Activated naive CD8-positive, alpha-beta T cell treated with anti-CD3 and anti-CD28 coated beads, Interleukin-2, amount 50 U/mL, for 24 hours (primary cell): Measurements from ENCODE around the gene LAMP2.
"Not testable (repeated sequence)": the region's sequence is repeated elsewhere in the genome, so short reads cannot be mapped to it uniquely, and the experiment has no call there.

Source experiments
- ATAC-seq: fragments of 150-1000 bp; cut with Tn5 transposase; one replicate; pipeline ENCODE4 v1.10.0; 2021
- DNase-seq: peaks from one replicate; pipeline ENCODE4 v3.0.0; 2021
- H3K27ac Mint-ChIP-seq: one replicate; pipeline ENCODE4 v1.8.0; 2021; ENCODE audit warnings: mild to moderate bottlenecking, mixed read lengths
- H3K27me3 Mint-ChIP-seq: one replicate; pipeline ENCODE4 v1.8.0; 2021; ENCODE audit warnings: mixed read lengths
- H3K36me3 Mint-ChIP-seq: one replicate; pipeline ENCODE4 v1.8.0; 2021; ENCODE audit warnings: low read depth, mixed read lengths
- H3K4me1 Mint-ChIP-seq: one replicate; pipeline ENCODE4 v1.8.0; 2021; ENCODE audit warnings: mixed read lengths
- H3K4me3 Mint-ChIP-seq: one replicate; pipeline ENCODE4 v1.8.0; 2021; ENCODE audit warnings: mild to moderate bottlenecking, moderate library complexity, mixed read lengths
- H3K9me3 Mint-ChIP-seq: one replicate; pipeline ENCODE4 v1.8.0; 2021; ENCODE audit warnings: mixed read lengths

LAMP2 gene

DNA sequence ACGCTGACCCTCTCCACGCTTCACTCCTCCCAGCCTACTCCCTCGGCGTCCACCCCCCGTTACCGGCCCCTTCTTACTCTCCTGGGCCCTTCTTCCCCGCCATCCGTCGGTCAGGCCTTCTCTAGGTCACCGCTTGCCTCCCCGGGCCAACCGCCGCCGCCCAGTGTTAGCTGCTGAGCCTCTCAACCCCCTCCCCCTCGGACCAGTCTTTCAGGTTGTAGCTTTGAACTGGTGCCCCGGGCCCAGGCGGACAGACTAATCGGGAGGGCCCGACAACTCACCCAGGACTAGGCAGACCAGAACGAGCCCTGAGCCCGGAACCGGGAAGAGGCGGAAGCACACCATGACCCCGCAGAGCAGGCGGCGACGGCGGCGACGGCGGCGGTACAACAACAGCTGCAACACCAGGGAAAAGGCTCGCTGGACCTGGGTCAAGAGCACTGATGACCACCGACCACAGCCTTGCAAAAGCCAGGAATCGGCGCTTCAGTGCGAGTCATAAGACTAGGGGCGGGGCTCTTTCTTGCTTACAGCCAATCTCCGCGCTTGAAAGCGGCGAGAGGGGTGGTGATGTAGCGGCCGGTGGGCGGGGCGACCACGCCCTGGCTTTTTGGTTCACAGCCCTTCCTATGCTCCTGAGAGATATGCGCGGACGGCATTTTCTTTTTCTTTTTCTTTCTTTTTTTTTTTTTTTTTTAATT lies at the start of gene LAMP2:
LAMP2 (minus strand) TSS at position 472 of the 701 bp plus-strand sequence; CDS start at position 345, 127 bp downstream.
- H3K27ac Mint-ChIP-seq, result peak within 1 kb of the TSS; percentile 92
- DNase-seq, result peak; percentile 79
- ATAC-seq, result peak; percentile 98
- peaks cover 29% of the 10 kb centered on the region for H3K4me1 Mint-ChIP-seq
- H3K4me3 Mint-ChIP-seq, result peak within 1 kb of the TSS; percentile 97
- H3K27me3 Mint-ChIP-seq, result no peaks in the 10 kb centered on the region
- no peaks in the 10 kb centered on the region for H3K9me3 Mint-ChIP-seq
- H3K36me3 Mint-ChIP-seq, result peaks cover 4% of the 10 kb centered on the region

GRCh38 chrX:120517936-120518335 lies 48.8 kb upstream of the LAMP2 start:
- no peak overlapping the region for H3K27ac Mint-ChIP-seq
- no peak for DNase-seq
- no peak overlapping the region for H3K4me3 Mint-ChIP-seq
- H3K27me3 Mint-ChIP-seq, result no peaks in the 10 kb centered on the region
- H3K4me1 Mint-ChIP-seq, result no peaks in the 10 kb centered on the region
- no peaks in the 10 kb centered on the region for H3K9me3 Mint-ChIP-seq
- peaks cover 2% of the 10 kb centered on the region for H3K36me3 Mint-ChIP-seq
- no peak for ATAC-seq

- no peaks in the 10 kb centered on the region for H3K27me3 Mint-ChIP-seq
- H3K36me3 Mint-ChIP-seq, result peaks cover 2% of the 10 kb centered on the region
- DNase-seq (no peak), ATAC-seq (no peak)
- H3K4me1 Mint-ChIP-seq, result no peaks in the 10 kb centered on the region
- H3K4me3 Mint-ChIP-seq, result no peak overlapping the region
- no peaks in the 10 kb centered on the region for H3K9me3 Mint-ChIP-seq
- no peak overlapping the region for H3K27ac Mint-ChIP-seq
These were observed 45.1 kb upstream of the LAMP2 start for GRCh38 chrX:120514236-120514635.

DNA sequence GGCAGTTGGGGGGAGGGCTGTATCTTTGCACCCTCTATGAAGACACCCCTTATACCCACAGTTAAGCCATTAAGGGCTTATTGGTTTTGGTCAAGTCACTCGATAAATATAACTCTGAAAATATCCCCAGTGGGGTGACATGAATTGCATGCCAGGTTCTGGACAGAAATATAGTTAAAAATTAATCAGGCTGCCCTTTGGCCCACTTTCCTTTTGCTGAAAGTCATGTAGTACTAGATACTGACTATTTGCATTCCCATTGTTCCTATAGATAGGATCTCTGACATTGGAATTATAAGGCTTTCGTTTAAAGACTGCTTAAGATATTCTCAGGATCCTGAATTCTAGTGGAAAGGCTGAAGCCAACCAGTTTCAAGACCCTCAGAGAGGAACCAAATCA lies 43.5 kb upstream of the LAMP2 start:
- DNase-seq (no peak), ATAC-seq (no peak)
- H3K9me3 Mint-ChIP-seq, result no peaks in the 10 kb centered on the region
- no peaks in the 10 kb centered on the region for H3K4me1 Mint-ChIP-seq
- H3K27me3 Mint-ChIP-seq, result no peaks in the 10 kb centered on the region
- H3K4me3 Mint-ChIP-seq, result no peak overlapping the region
- no peak overlapping the region for H3K27ac Mint-ChIP-seq
- peaks cover 2% of the 10 kb centered on the region for H3K36me3 Mint-ChIP-seq

GRCh38 chrX:120512222-120512621 lies 43.1 kb upstream of the LAMP2 start:
- Mint-ChIP-seq H3K4me3 (no peak overlapping the region), H3K4me1 (no peaks in the 10 kb centered on the region), H3K27me3 (no peaks in the 10 kb centered on the region), H3K27ac (no peak overlapping the region), H3K36me3 (peaks cover 2% of the 10 kb centered on the region), H3K9me3 (no peaks in the 10 kb centered on the region)
- no peak for ATAC-seq
- DNase-seq, result no peak

DNA sequence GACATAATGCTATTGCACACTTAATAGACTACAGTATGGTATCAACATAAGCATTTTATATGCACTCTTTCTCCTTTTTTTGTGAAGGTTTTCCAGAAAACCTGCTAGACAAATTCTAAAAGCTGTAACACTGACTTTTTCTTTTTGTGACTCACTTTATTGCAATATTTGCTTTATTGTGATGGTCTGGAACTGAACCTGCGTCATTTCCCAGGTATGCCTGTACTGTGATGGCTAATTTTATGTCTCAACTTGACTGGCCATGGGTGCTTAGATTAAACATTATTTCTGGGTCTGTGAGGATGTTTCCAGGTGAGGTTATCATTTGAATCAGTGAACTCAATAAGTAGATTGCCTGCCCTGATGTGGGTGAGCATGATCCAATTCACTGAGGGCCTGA lies 35.5 kb upstream of the LAMP2 start:
- no peaks in the 10 kb centered on the region for H3K27me3 Mint-ChIP-seq
- DNase-seq (no peak), ATAC-seq (no peak)
- H3K27ac Mint-ChIP-seq, result no peak overlapping the region
- no peaks in the 10 kb centered on the region for H3K4me1 Mint-ChIP-seq
- H3K36me3 Mint-ChIP-seq, result no peaks in the 10 kb centered on the region
- H3K9me3 Mint-ChIP-seq, result no peaks in the 10 kb centered on the region
- no peak overlapping the region for H3K4me3 Mint-ChIP-seq

GRCh38 chrX:120499301-120500072 lies 30.4 kb upstream of the LAMP2 start:
- peaks cover 6% of the 10 kb centered on the region for H3K4me1 Mint-ChIP-seq
- H3K27me3 Mint-ChIP-seq, result no peaks in the 10 kb centered on the region
- DNase-seq, result no peak
- no peak for ATAC-seq
- H3K9me3 Mint-ChIP-seq, result no peaks in the 10 kb centered on the region
- H3K4me3 Mint-ChIP-seq, result no peak overlapping the region
- H3K36me3 Mint-ChIP-seq, result no peaks in the 10 kb centered on the region
- H3K27ac Mint-ChIP-seq, result no peak overlapping the region

- H3K27me3 Mint-ChIP-seq, H3K9me3 Mint-ChIP-seq, H3K36me3 Mint-ChIP-seq, ATAC-seq, H3K27ac Mint-ChIP-seq, DNase-seq, H3K4me3 Mint-ChIP-seq: not testable (repeated sequence)
- H3K4me1 Mint-ChIP-seq, result peaks cover 25% of the 10 kb centered on the region
These were observed 21.0 kb upstream of the LAMP2 start for GRCh38 chrX:120490119-120490518.

GRCh38 chrX:120486786-120487185 lies 17.7 kb upstream of the LAMP2 start:
- H3K9me3 Mint-ChIP-seq, result no peaks in the 10 kb centered on the region
- no peak overlapping the region for H3K27ac Mint-ChIP-seq
- H3K27me3 Mint-ChIP-seq, result no peaks in the 10 kb centered on the region
- H3K36me3 Mint-ChIP-seq, result no peaks in the 10 kb centered on the region
- no peak for DNase-seq
- H3K4me1 Mint-ChIP-seq, result peaks cover 28% of the 10 kb centered on the region
- peak overlapping the region; percentile 36 for H3K4me3 Mint-ChIP-seq
- no peak for ATAC-seq

DNA sequence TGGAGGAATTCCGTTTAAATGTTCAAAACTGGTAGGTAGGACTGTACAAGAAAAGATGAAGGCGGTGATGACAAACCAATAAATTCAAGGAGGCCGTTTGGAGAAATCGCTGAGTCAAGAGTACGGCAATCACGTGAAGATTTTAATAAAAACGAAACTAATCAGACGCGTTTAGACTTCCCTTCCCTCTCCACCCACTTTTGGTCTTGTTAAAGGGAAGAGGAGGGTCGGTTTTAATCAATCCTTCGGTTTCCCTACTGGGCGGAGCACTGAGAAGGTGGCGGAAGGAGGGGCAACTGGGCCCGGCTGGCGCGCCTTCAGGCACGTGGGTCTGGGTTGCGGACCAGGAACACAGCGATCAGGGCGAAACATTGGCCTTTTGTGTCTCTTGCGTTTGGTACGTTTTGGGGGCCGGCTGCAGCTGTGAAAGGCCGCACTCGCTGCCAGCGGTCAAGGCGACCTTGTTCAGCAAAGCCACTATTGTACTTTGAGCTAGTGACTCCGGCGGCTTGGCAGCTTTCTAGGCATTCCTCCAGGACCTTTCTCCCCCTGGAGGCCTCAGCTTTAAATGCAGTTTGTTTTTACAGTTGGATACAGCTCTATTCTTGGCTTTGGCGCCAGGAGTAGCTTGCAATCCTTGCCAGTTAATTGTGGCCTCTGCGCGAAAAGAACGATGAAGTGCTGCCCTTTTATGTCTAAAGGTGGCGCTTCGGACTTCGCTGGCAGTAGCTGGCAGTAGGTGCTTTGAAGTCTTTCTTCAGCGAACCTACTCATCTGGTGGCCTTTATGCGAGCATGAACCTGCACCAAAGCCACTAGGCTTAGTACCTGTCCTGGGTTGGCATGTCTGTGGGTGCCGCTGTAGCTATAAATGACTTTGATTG lies 16.8 kb upstream of the LAMP2 start:
- Mint-ChIP-seq H3K27ac (peak overlapping the region; percentile 77), H3K9me3 (no peaks in the 10 kb centered on the region), H3K4me3 (peak overlapping the region; percentile 70), H3K27me3 (no peaks in the 10 kb centered on the region), H3K4me1 (peaks cover 28% of the 10 kb centered on the region), H3K36me3 (no peaks in the 10 kb centered on the region)
- ATAC-seq, result peak; percentile 86
- DNase-seq, result peak; percentile 49

DNA sequence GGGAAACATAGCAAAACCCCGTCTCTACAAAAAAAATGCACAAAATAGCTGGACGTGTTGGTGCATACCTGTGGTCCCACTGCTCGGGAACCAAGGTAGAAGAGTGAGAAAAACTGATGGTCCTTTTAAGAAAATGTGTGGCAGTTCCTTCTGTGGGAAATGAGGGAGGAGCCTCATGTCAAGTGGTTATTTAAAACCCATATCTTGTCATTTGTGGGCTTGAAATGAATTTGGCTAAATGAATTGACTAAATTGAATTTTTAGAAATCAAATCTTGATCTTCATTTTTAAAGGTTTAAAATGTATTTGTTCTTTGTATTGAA lies 16.2 kb upstream of the LAMP2 start:
- Mint-ChIP-seq H3K4me3 (peak overlapping the region; percentile 70), H3K27me3 (no peaks in the 10 kb centered on the region), H3K36me3 (no peaks in the 10 kb centered on the region), H3K9me3 (no peaks in the 10 kb centered on the region), H3K4me1 (peaks cover 28% of the 10 kb centered on the region), H3K27ac (peak overlapping the region; percentile 77)
- DNase-seq, result no peak
- ATAC-seq, result no peak

DNA sequence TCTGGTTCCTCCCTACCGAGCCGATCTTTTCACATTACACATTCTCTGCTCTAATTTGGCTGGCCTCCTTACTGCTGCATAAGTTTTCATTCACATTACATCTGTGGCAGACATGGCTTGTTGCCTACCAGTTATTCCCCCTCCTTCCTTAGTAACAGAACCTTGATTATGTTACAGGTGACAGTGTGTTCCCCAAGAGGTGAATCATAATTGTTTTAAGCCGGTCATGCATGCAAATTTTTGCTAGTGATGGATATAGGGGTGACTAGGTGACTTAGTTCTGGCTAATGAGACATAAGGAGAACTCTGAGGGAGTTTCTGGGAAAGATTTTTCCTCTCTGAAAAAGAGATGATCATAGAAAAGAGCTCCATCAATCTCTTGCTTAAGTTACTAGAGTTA lies 8.4 kb upstream of the LAMP2 start:
- DNase-seq (no peak), ATAC-seq (no peak)
- Mint-ChIP-seq H3K27me3 (no peaks in the 10 kb centered on the region), H3K36me3 (no peaks in the 10 kb centered on the region), H3K9me3 (no peaks in the 10 kb centered on the region), H3K4me1 (no peaks in the 10 kb centered on the region), H3K27ac (no peak overlapping the region), H3K4me3 (no peak overlapping the region)

- Mint-ChIP-seq H3K27ac (no peak overlapping the region), H3K36me3 (no peaks in the 10 kb centered on the region), H3K4me3 (no peak overlapping the region), H3K4me1 (no peaks in the 10 kb centered on the region), H3K9me3 (no peaks in the 10 kb centered on the region), H3K27me3 (no peaks in the 10 kb centered on the region)
- DNase-seq (no peak), ATAC-seq (no peak)
These were observed 7.6 kb upstream of the LAMP2 start for GRCh38 chrX:120476714-120477113.

- H3K4me3 Mint-ChIP-seq, ATAC-seq, H3K27me3 Mint-ChIP-seq, DNase-seq, H3K27ac Mint-ChIP-seq, H3K4me1 Mint-ChIP-seq, H3K36me3 Mint-ChIP-seq, H3K9me3 Mint-ChIP-seq: not testable (repeated sequence)
These were observed 6.4 kb upstream of the LAMP2 start for GRCh38 chrX:120475447-120475846.

DNA sequence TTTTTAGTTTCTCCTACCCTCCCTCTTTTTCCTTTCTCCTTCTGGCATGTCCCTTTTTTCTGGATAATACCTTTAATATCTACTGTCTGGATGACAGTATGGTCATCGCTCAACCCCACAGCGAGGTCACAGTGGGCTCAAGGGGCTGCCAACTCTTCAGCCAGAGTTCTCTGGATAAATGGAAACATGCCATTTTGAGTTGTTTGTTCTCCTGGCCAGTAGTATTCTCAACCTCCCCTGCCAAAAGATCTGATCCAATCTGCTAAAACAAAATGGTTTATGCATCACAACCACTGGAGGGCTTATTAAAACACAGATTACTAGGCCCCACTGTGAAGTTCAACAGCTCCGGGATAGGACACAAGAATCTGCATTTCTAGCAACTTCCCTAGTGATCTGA lies 5.0 kb upstream of the LAMP2 start:
- Mint-ChIP-seq H3K27ac (no peak overlapping the region), H3K36me3 (no peaks in the 10 kb centered on the region), H3K4me3 (no peak overlapping the region), H3K9me3 (no peaks in the 10 kb centered on the region), H3K27me3 (no peaks in the 10 kb centered on the region), H3K4me1 (peaks cover 2% of the 10 kb centered on the region)
- ATAC-seq (no peak), DNase-seq (no peak)
